Uterus (tissue), 2 donors: ENCODE data around the gene SH2B3.

Source experiments
- CTCF ChIP-seq, 4 experiments: fragments of 200-600 bp in 2 of 4; fragments of 450-650 bp in 2 of 4; sonication (generic) in 2 of 4; IDR thresholded peaks; one replicate each; pipeline ENCODE4 v1.5.1; 2016 to 2019; ENCODE audit warnings: antibody characterized with exemption in 4 of 4, mild to moderate bottlenecking in 2 of 4, moderate library complexity in 1 of 4
- POLR2A ChIP-seq, 2 donors: fragments of 450-650 bp; IDR thresholded peaks; one replicate each; pipeline ENCODE4 v1.6.1; 2016; ENCODE audit warnings: antibody characterized with exemption in 2 of 2, mild to moderate bottlenecking in 1 of 2, moderate library complexity in 1 of 2

- TF ChIP-seq CTCF (IDR thresholded peaks at IDR 0.05) (no peak), POLR2A (IDR thresholded peaks at IDR 0.05) (no peak)
Measured at GRCh38 chr12:111390910-111391309, 14.8 kb upstream of the SH2B3 start.
